ENCODE data around the gene TTC22. TPM values are rescaled to one million over a fixed set of nuclear protein-coding genes. Genes with fewer than 3 reads are reported as not detected.

Gene TTC22
- total RNA-seq, 1 experiment from 2014 or later: 0.59 TPM

DNA sequence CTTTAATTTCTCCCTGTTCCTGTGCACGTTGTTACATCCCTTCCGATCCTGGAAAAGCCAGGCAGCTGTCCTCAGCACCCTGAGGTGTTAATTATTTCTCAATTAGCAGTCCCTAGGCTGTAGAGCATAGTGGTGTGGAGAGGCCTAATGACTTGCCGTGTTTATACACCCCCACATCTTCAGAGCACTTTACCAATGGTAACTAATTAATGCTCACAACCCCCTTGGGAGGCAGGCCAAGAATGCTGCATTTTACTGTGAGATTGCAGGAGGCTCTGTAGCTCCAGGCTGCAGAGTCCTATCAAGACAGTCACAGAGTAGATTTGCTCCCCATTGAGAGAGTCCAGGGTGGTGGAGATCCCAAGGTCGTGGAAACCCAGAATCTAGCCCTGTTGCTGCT, 34.4 kb downstream of the TTC22 start:
- H3K36me3 Mint-ChIP-seq (ENCODE audit: insufficient read depth in 1 of 3, low read depth in 3 of 3): no peaks in the 10 kb centered on the region; a peak in 1 of 7 replicates

More for the DNA sequence above, 34.4 kb downstream of the TTC22 start:
- Histone ChIP-seq H3K4ac (ENCODE audit: low read depth, low read length) (no peak overlapping the region), H2BK5ac (ENCODE audit: insufficient read length, low read length) (no peak overlapping the region), H3K14ac (ENCODE audit: insufficient read depth, low read length) (no peak overlapping the region), H3K79me1 (ENCODE audit: insufficient read depth, low read depth, low read length, poor library complexity, severe bottlenecking) (no peaks in the 10 kb centered on the region), H3K79me2 (ENCODE audit: insufficient read depth, low read length) (no peaks in the 10 kb centered on the region), H4K5ac (ENCODE audit: insufficient read length, low read depth, low read length) (no peak overlapping the region), H3K27ac (ENCODE audit: insufficient read length, low read depth, low read length) (no peak overlapping the region), H3K9ac (ENCODE audit: extremely low read depth, insufficient read length, low read length) (no peak overlapping the region), H3K27me3 (ENCODE audit: insufficient read depth, low read length) (no peaks in the 10 kb centered on the region), H2BK120ac (ENCODE audit: low read depth, low read length, poor library complexity, severe bottlenecking) (no peak overlapping the region), H4K91ac (ENCODE audit: insufficient read length, low read depth, low read length) (no peak overlapping the region), H3K56ac (ENCODE audit: insufficient read length, low read depth, low read length) (no peak overlapping the region), H3T11ph (ENCODE audit: low read length) (no peak overlapping the region), H2BK15ac (ENCODE audit: low read depth, low read length) (no peak overlapping the region), H3K4me1 (ENCODE audit: insufficient read depth, low read length) (no peaks in the 10 kb centered on the region), H3K9me3 (ENCODE audit: control insufficient read depth, low read depth, low read length) (no peaks in the 10 kb centered on the region), H4K20me1 (ENCODE audit: control insufficient read depth, insufficient read depth, insufficient read length) (no peaks in the 10 kb centered on the region), H3K18ac (ENCODE audit: insufficient read length, low read depth, low read length) (no peak overlapping the region), H2BK12ac (ENCODE audit: insufficient read length, low read depth, low read length) (no peak overlapping the region), H3K23me2 (ENCODE audit: insufficient read length, low read depth, low read length, poor library complexity, severe bottlenecking) (peaks cover 4% of the 10 kb centered on the region), H2BK20ac (ENCODE audit: low read depth, low read length, poor library complexity, severe bottlenecking) (no peak overlapping the region), H2AFZ (ENCODE audit: low read length) (no peak overlapping the region), H3K23ac (ENCODE audit: insufficient read length, low read depth, low read length) (no peak overlapping the region), H3K4me2 (ENCODE audit: insufficient read depth, insufficient read length, low read length) (no peak overlapping the region), H2AK5ac (ENCODE audit: insufficient read length, low read length) (no peak overlapping the region), H4K8ac (replicated peaks; ENCODE audit: insufficient read length, low read depth, low read length) (no peak overlapping the region)
- H3K4me3 Mint-ChIP-seq: no peak overlapping the region
- peaks cover 3% of the 10 kb centered on the region for H3K27me3 Mint-ChIP-seq (ENCODE audit: low read depth)
- no peaks in the 10 kb centered on the region for H3K9me3 Mint-ChIP-seq
- TF ChIP-seq CTCF (conservative IDR thresholded peaks at IDR 0.05): no peak
- DNase-seq: no peak
- WGBS (ENCODE audit: extremely low coverage, insufficient read length, low lambda C conversion rate): no CpG with 5 or more reads among the region's 4 CpGs
- no peak overlapping the region for H3K27ac Mint-ChIP-seq
- peaks cover 19 to 22% of the 10 kb centered on the region in 2 experiments for H3K4me1 Mint-ChIP-seq
